Endothelial cell of coronary artery (primary cell): ENCODE measurements around the gene IFT27. TPM values are rescaled to one million over a fixed set of nuclear protein-coding genes. Genes with fewer than 3 reads are reported as not detected.

Experiments used
- total RNA-seq: library from RNA; depleted of rRNA; stranded (reverse); fragments of >200 nt; gene quantifications from 2 replicates; pipeline ENCODE4 v1.2.3, GENCODE V29; 2014

IFT27 gene, protein sequence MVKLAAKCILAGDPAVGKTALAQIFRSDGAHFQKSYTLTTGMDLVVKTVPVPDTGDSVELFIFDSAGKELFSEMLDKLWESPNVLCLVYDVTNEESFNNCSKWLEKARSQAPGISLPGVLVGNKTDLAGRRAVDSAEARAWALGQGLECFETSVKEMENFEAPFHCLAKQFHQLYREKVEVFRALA
- total RNA-seq, result 13.5 and 14.2 TPM in 2 replicates

DNA sequence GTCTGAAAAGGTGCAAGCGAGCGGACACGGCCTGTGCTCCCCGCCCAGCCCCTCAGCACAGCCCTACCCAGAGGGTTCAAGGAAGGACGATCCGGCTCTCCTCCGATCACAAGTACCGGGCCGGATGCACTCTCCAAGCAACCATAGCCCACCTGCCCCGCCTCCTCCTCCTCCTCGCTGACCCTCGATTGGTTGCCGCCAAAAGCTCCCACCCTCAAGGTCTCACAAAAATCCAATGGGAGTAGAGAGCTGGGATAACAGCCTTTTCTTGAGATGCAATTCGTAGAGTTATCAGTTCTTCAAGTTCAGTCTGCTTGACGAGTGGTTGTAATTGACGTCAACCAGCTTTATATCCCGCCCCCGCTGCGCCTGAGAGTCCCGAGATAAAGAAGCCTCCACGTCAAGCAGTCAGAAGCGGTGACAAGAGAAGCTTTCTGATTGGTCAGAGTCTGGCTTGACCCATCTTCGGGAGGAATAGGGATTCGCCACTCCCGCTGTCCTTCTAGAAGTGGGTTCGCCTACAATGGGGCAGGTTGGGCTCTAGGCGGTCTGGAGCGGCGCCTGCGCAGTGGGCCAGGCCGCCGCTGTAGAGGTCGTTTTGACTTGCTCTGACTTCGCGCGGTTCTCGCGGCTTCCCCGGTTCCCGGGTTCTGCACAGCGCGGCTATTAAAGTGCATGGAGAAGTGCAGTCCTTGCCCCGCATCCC lies at the start of gene IFT27:
Gene IFT27 (minus strand): TSS at position 156 of the 706 bp plus-strand sequence. CDS start 412 bp downstream, outside the sequence.

DNA sequence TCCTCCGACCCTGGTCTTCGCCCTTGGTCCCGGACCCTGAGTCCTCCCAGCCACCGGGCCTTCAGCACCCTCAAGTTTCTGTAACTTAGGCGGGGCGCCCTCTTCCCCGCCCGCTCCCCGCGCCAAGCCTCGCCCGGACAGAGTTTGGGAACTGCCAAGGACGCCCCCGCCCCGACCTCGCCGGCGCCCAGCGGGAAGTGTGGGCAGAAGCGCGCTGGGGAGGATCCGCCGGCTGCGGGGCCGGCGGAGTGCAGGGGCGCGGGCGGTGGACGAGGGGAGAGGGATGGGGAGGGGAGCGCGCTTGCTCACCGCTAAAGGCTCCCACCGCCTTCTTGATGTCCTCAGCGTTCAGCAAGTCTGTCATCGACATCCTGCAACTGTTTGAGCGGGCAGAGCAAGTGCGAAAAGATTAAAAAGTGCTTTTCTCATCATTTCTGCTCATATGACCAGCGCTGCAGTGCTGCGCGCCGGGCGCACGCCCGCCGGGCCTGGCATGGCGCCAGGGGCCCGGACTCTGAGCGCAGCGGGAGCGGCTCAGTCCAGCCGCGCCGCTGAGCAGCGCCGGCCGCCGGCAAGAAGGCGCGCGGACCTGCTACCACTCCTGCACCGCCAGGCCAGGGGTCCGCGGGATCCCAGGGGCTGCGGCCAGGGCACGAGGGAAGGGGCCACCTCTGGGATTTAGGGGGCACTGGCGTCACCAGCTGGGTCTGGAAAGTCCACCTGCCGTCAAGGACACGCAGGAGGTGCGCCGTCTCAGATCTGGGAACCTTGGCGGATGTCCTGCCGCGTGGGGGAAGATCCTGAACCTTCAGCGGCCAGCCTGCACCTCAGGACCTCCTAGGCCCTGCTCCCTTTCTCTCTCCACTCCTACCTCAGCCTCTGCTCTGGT lies 41.0 kb upstream of the IFT27 start, which contains the start of gene PVALB:
Gene PVALB (minus strand): TSS at position 400 of the 889 bp plus-strand sequence. CDS start 30 bp downstream, at position 370.

Other genes starting within 250 kb of the IFT27 start
- gene EIF3D, start 247.0 kb downstream of the IFT27 start, total RNA-seq, result 466 and 493 TPM in 2 replicates
- not detected in 2 replicates for gene CACNG2, start 72.4 kb downstream of the IFT27 start, total RNA-seq
- gene PVALB, start 40.9 kb upstream of the IFT27 start, total RNA-seq, result not detected in 2 replicates
- gene NCF4, start 84.9 kb upstream of the IFT27 start, total RNA-seq, result not detected in 2 replicates
- 3.5 and 6.6 TPM in 2 replicates for gene CSF2RB, start 137.5 kb upstream of the IFT27 start, total RNA-seq
- gene TST, start 243.3 kb upstream of the IFT27 start, total RNA-seq, result 41.9 and 54.2 TPM in 2 replicates
- gene MPST, start 243.6 kb upstream of the IFT27 start, total RNA-seq, result 95.5 and 117 TPM in 2 replicates